IPS-15b (cell line): ENCODE measurements around the gene SHISA7.

Experiments used
- H3K27me3 ChIP-seq: one replicate; pipeline ENCODE4 v1.6.1; 2013; ENCODE audit warnings: low read length; ENCODE audit not compliant: control insufficient read depth, insufficient read depth
- H3K36me3 ChIP-seq: one replicate; pipeline ENCODE4 v1.6.1; 2013; ENCODE audit warnings: low read length; ENCODE audit not compliant: control insufficient read depth, insufficient read depth
- H3K4me1 ChIP-seq: one replicate; pipeline ENCODE4 v1.6.1; 2013; ENCODE audit warnings: mild to moderate bottlenecking, low read length; ENCODE audit not compliant: control insufficient read depth, insufficient read depth
- H3K4me3 ChIP-seq: one replicate; pipeline ENCODE4 v1.5.1; 2013; ENCODE audit warnings: low read depth, low read length
- H3K9ac ChIP-seq: one replicate; pipeline ENCODE4 v1.6.1; 2013; ENCODE audit warnings: low read depth, mild to moderate bottlenecking, low read length
- H3K9me3 ChIP-seq: one replicate; pipeline ENCODE4 v1.6.1; 2013; ENCODE audit warnings: mild to moderate bottlenecking, low read length; ENCODE audit not compliant: control insufficient read depth, insufficient read depth

The SHISA7 gene

GRCh38 chr19:55486043-55486970, 43.2 kb upstream of the SHISA7 start:
- peaks cover 17% of the 10 kb centered on the region for H3K4me1 ChIP-seq
- peak overlapping the region; percentile 75 for H3K4me3 ChIP-seq
- peaks cover 8% of the 10 kb centered on the region for H3K36me3 ChIP-seq
- H3K9ac ChIP-seq: no peak overlapping the region
- H3K9me3 ChIP-seq: no peaks in the 10 kb centered on the region
- no peaks in the 10 kb centered on the region for H3K27me3 ChIP-seq

- peaks cover 19% of the 10 kb centered on the region for H3K4me1 ChIP-seq
- H3K9me3 ChIP-seq: no peaks in the 10 kb centered on the region
- H3K27me3 ChIP-seq: no peaks in the 10 kb centered on the region
- peak overlapping the region; percentile 65 for H3K9ac ChIP-seq
- peaks cover 8% of the 10 kb centered on the region for H3K36me3 ChIP-seq
- peak overlapping the region; percentile 75 for H3K4me3 ChIP-seq
Measured at GRCh38 chr19:55485439-55486011, 42.4 kb upstream of the SHISA7 start.

- Histone ChIP-seq H3K27me3 (no peaks in the 10 kb centered on the region), H3K36me3 (peaks cover 8% of the 10 kb centered on the region), H3K4me1 (peaks cover 19% of the 10 kb centered on the region), H3K4me3 (peak within 1 kb of the TSS; percentile 75), H3K9me3 (no peaks in the 10 kb centered on the region), H3K9ac (peak within 1 kb of the TSS; percentile 65)
Measured at GRCh38 chr19:55484593-55485438, 41.7 kb upstream of the SHISA7 start, which contains the start of gene NAT14. Gene NAT14, plus strand, starts transcription at chr19:55485188. Its CDS starts 521 bp downstream, at chr19:55485709.

- H3K36me3 ChIP-seq: peaks cover 8% of the 10 kb centered on the region
- no peaks in the 10 kb centered on the region for H3K27me3 ChIP-seq
- H3K4me3 ChIP-seq: peak overlapping the region; percentile 75
- peak overlapping the region; percentile 47 for H3K9ac ChIP-seq
- H3K4me1 ChIP-seq: peaks cover 16% of the 10 kb centered on the region
- H3K9me3 ChIP-seq: no peaks in the 10 kb centered on the region
Measured at GRCh38 chr19:55483706-55484592, 40.8 kb upstream of the SHISA7 start.

- no peak overlapping the region for H3K9ac ChIP-seq
- peaks cover 14% of the 10 kb centered on the region for H3K4me1 ChIP-seq
- H3K4me3 ChIP-seq: no peak overlapping the region
- peaks cover 8% of the 10 kb centered on the region for H3K36me3 ChIP-seq
- H3K9me3 ChIP-seq: no peaks in the 10 kb centered on the region
- no peaks in the 10 kb centered on the region for H3K27me3 ChIP-seq
Measured at GRCh38 chr19:55482967-55483705, 40.0 kb upstream of the SHISA7 start.

GRCh38 chr19:55482156-55482961, 39.3 kb upstream of the SHISA7 start:
- Histone ChIP-seq H3K4me3 (no peak overlapping the region), H3K27me3 (no peaks in the 10 kb centered on the region), H3K9me3 (no peaks in the 10 kb centered on the region), H3K4me1 (peaks cover 9% of the 10 kb centered on the region), H3K9ac (no peak overlapping the region), H3K36me3 (peaks cover 8% of the 10 kb centered on the region)

- Histone ChIP-seq H3K9ac (no peak overlapping the region), H3K27me3 (no peaks in the 10 kb centered on the region), H3K36me3 (peaks cover 8% of the 10 kb centered on the region), H3K4me3 (no peak overlapping the region), H3K9me3 (no peaks in the 10 kb centered on the region), H3K4me1 (peaks cover 4% of the 10 kb centered on the region)
Measured at GRCh38 chr19:55481794-55482155, 38.7 kb upstream of the SHISA7 start.

- no peak overlapping the region for H3K9ac ChIP-seq
- no peak overlapping the region for H3K4me3 ChIP-seq
- H3K4me1 ChIP-seq: peaks cover 4% of the 10 kb centered on the region
- no peaks in the 10 kb centered on the region for H3K9me3 ChIP-seq
- H3K36me3 ChIP-seq: peaks cover 8% of the 10 kb centered on the region
- no peaks in the 10 kb centered on the region for H3K27me3 ChIP-seq
Measured at GRCh38 chr19:55481148-55481793, 38.2 kb upstream of the SHISA7 start.

GRCh38 chr19:55479451-55480230, 36.5 kb upstream of the SHISA7 start:
- H3K9ac ChIP-seq: no peak overlapping the region
- H3K4me1 ChIP-seq: peaks cover 10% of the 10 kb centered on the region
- H3K36me3 ChIP-seq: peaks cover 8% of the 10 kb centered on the region
- no peaks in the 10 kb centered on the region for H3K9me3 ChIP-seq
- no peak overlapping the region for H3K4me3 ChIP-seq
- H3K27me3 ChIP-seq: no peaks in the 10 kb centered on the region
